Left cardiac atrium (tissue), 4 donors: ENCODE results near the gene CACNA1I. TPM values are rescaled to one million over a fixed set of nuclear protein-coding genes. Genes with fewer than 3 reads are reported as not detected.
A peak's percentile ranks its signal among the peaks of the same experiment; 100 is the strongest.

Experiments
- ATAC-seq, 2 donors: fragments of 200-7000 bp; cut with Tn5 transposase; one replicate each; pipeline ENCODE4 v1.9.1; 2020; ENCODE audit warnings: mild to moderate bottlenecking in 2 of 2, moderate library complexity in 2 of 2
- DNase-seq: peaks from one replicate; pipeline ENCODE4 v3.0.0-alpha.2; 2020
- intact Hi-C, 2 donors: fragments of 100-400 bp; cut with DNase I; formaldehyde crosslinking; loops; one replicate each; pipeline versions ENCODE4 v1.14.1 to v1.15.1; 2022 to 2023
- total RNA-seq, 2 donors: library from RNA; stranded (reverse); fragmentation: NEBNext Ultra II Directional; extraction: Animal tissue kit (Norgen Biotek cat#: 25700); gene quantifications; one replicate each; pipeline ENCODE4 v1.2.1, GENCODE V29; 2021
- donor health status: DM: no; HTN: yes; CAD: no.
- donor health status: DM: no; HTN: yes; CAD: no; lungs with severe emphysema.
- donor health status: DM: yes; HTN: yes; CAD: no.
- donor health status: Dilated cardiomyopathy.

The CACNA1I gene
- total RNA-seq, 2 donors from 2014 or later = 0.03 to 0.06 TPM

- intact Hi-C loops = no loop called here
- DNase-seq = no peak
- ATAC-seq = peak; percentile 42 to 81
Observed at GRCh38 chr22:39592081-39593065, 21.8 kb downstream of the CACNA1I start.

- intact Hi-C loops = no loop called here
- ATAC-seq (peak in 1 of 2 donors; percentile 63), DNase-seq (no peak)
Observed at GRCh38 chr22:39593066-39593930, 22.7 kb downstream of the CACNA1I start.

GRCh38 chr22:39593931-39594285, 23.4 kb downstream of the CACNA1I start:
- intact Hi-C loops = no loop called here
- ATAC-seq (no peak), DNase-seq (no peak)

- ATAC-seq = no peak
- intact Hi-C loops = no loop called here
- DNase-seq = no peak
Observed at GRCh38 chr22:39594411-39594810, 23.9 kb downstream of the CACNA1I start.

GRCh38 chr22:39595622-39596172, 25.1 kb downstream of the CACNA1I start:
- no peak for DNase-seq
- intact Hi-C loops = no loop called here
- ATAC-seq = no peak

GRCh38 chr22:39596601-39597000, 26.0 kb downstream of the CACNA1I start:
- intact Hi-C loops = no loop called here
- ATAC-seq = no peak
- no peak for DNase-seq

- ATAC-seq = no peak
- intact Hi-C loops = no loop called here
- DNase-seq = no peak
Observed at GRCh38 chr22:39597236-39597869, 26.8 kb downstream of the CACNA1I start.

- DNase-seq (no peak), ATAC-seq (peak in 1 of 2 donors; percentile 72)
- intact Hi-C loops = no loop called here
Observed at GRCh38 chr22:39598017-39598965, 27.7 kb downstream of the CACNA1I start.

- DNase-seq (no peak), ATAC-seq (no peak)
- intact Hi-C loops = no loop called here
Observed at GRCh38 chr22:39600491-39601179, 30.1 kb downstream of the CACNA1I start.

- ATAC-seq (no peak), DNase-seq (no peak)
- intact Hi-C loops = no loop called here
Observed at GRCh38 chr22:39601180-39601535, 30.6 kb downstream of the CACNA1I start.

- DNase-seq = no peak
Observed at GRCh38 chr22:39603345-39603744, 32.8 kb downstream of the CACNA1I start.

GRCh38 chr22:39610246-39610645, 39.7 kb downstream of the CACNA1I start:
- DNase-seq (no peak), ATAC-seq (no peak)
- intact Hi-C loops = loop anchor here in 1 of 2 donors (10.0 kb wide), 1 partner anchor 55 kb away; no protein-coding TSS in a partner anchor

More at GRCh38 chr22:39603345-39603744, 32.8 kb downstream of the CACNA1I start:
- ATAC-seq = no peak
- intact Hi-C loops = no loop called here

- intact Hi-C loops = loop anchor here in 1 of 2 donors (10.0 kb wide), 1 partner anchor 56 kb away; no protein-coding TSS in a partner anchor
- no peak for ATAC-seq
- no peak for DNase-seq
Observed at GRCh38 chr22:39610766-39611165, 40.2 kb downstream of the CACNA1I start.

GRCh38 chr22:39611360-39611759, 40.8 kb downstream of the CACNA1I start:
- intact Hi-C loops = loop anchor here in 1 of 2 donors (10.0 kb wide), 1 partner anchor 57 kb away; no protein-coding TSS in a partner anchor
- no peak for DNase-seq
- ATAC-seq = no peak

GRCh38 chr22:39612811-39613548, 42.4 kb downstream of the CACNA1I start:
- ATAC-seq (no peak), DNase-seq (no peak)
- intact Hi-C loops = loop anchor here in 1 of 2 donors (10.0 kb wide), 1 partner anchor 58 kb away; no protein-coding TSS in a partner anchor

GRCh38 chr22:39613549-39613921, 43.0 kb downstream of the CACNA1I start:
- intact Hi-C loops = loop anchor here in 1 of 2 donors (10.0 kb wide), 1 partner anchor 59 kb away; no protein-coding TSS in a partner anchor
- ATAC-seq (no peak), DNase-seq (no peak)
